Spleen (tissue), 11 donors: ENCODE data around the gene PNMA1. TPM values are rescaled to one million over a fixed set of nuclear protein-coding genes. Genes with fewer than 3 reads are reported as not detected.

Experiments used
- DNase-seq: peaks from one replicate; pipeline ENCODE4 v3.0.0-alpha.2; 2020
- H3K27ac ChIP-seq, 8 donors: fragments of 200-600 bp; sonication (generic) in 7 of 8; 1 replicate in 4 of 8; 2 replicates in 4 of 8; pipeline versions ENCODE4 v1.5.0 to v1.8.0; 2016 to 2021; ENCODE audit warnings: inconsistent platforms in 4 of 8, mild to moderate bottlenecking in 4 of 8, moderate library complexity in 1 of 8
- H3K27me3 ChIP-seq, 7 donors: fragments of 200-600 bp; sonication (generic) in 6 of 7; replicated peaks in 1 of 7; 1 replicate in 4 of 7; 2 replicates in 3 of 7; pipeline versions ENCODE4 v1.5.0 to v1.8.0; 2016 to 2021; ENCODE audit warnings: inconsistent platforms in 3 of 7, mild to moderate bottlenecking in 1 of 7
- H3K36me3 ChIP-seq, 6 donors: fragments of 200-600 bp; sonication (generic) in 5 of 6; 1 replicate in 4 of 6; 2 replicates in 2 of 6; pipeline versions ENCODE4 v1.5.0 to v1.8.0; 2016 to 2021; ENCODE audit warnings: inconsistent platforms in 2 of 6
- H3K4me1 ChIP-seq, 6 donors: fragments of 200-600 bp; sonication (generic) in 5 of 6; 1 replicate in 3 of 6; 2 replicates in 3 of 6; pipeline versions ENCODE4 v1.5.0 to v1.8.0; 2016 to 2021; ENCODE audit warnings: inconsistent platforms in 3 of 6
- H3K4me3 ChIP-seq, 8 donors: fragments of 200-600 bp; sonication (generic) in 7 of 8; 1 replicate in 4 of 8; 2 replicates in 4 of 8; pipeline versions ENCODE4 v1.5.0 to v1.8.0; 2016 to 2021; ENCODE audit warnings: inconsistent platforms in 4 of 8, mild to moderate bottlenecking in 4 of 8, moderate library complexity in 2 of 8
- H3K9me3 ChIP-seq, 8 donors: fragments of 200-600 bp; sonication (generic) in 7 of 8; 1 replicate in 4 of 8; 2 replicates in 4 of 8; pipeline versions ENCODE4 v1.5.0 to v1.8.0; 2016 to 2021; ENCODE audit warnings: inconsistent platforms in 4 of 8
- POLR2A ChIP-seq, 3 donors: fragments of 450-650 bp; IDR thresholded peaks; one replicate each; pipeline ENCODE4 v1.5.1; 2017; ENCODE audit warnings: antibody characterized with exemption in 3 of 3, mild to moderate bottlenecking in 1 of 3
- POLR2AphosphoS5 ChIP-seq, 3 donors: sonication (generic); formaldehyde crosslinking; IDR thresholded peaks; one replicate each; pipeline ENCODE4 v1.5.1; 2017; ENCODE audit warnings: antibody characterized with exemption in 3 of 3
- whole genome bisulfite sequencing, 5 donors: extraction: QIAGEN DNeasy Blood & Tissue Kit in 3 of 5; methylation state at CpG; one replicate each; pipeline versions ENCODE4 v1.1.5 to v1.1.7; 2013 to 2018; 5-methylcytosine and 5-hydroxymethylcytosine counted together
- intact Hi-C: fragments of 100-400 bp; cut with DNase I; formaldehyde crosslinking; loops from one replicate; pipeline ENCODE4 v1.15.0; 2023; ENCODE audit warnings: low total_unique reads
- polyA plus RNA-seq, 3 donors: library from polyadenylated mRNA; stranded (reverse); fragments of 200-250 nt; gene quantifications; one replicate each; pipeline ENCODE4 v1.2.1, GENCODE V29; 2013
- total RNA-seq, 7 donors: library from RNA; depleted of rRNA in 3 of 7; stranded (reverse); fragments of >200 nt in 3 of 7; fragmentation: NEBNext Ultra II Directional in 4 of 7; extraction: Animal tissue kit (Norgen Biotek cat#: 25700) in 4 of 7; gene quantifications; one replicate each; pipeline versions ENCODE4 v1.1.0 to v1.2.1, GENCODE V29; 2016 to 2021
- TF ChIP-seq, protein P1 (sequence below), 11 experiments: fragments of 200-600 bp in 7 of 11; fragments of 450-650 bp in 4 of 11; sonication (generic) in 4 of 11; IDR thresholded peaks in 8 of 11; conservative IDR thresholded peaks in 3 of 11; 1 replicate in 7 of 11; 2 replicates in 4 of 11; pipeline versions ENCODE4 v1.4.0 to v1.8.0; 2016 to 2021; ENCODE audit warnings: antibody characterized with exemption in 11 of 11, inconsistent platforms in 4 of 11, mild to moderate bottlenecking in 1 of 11
- donor health status: healthy with polysubstance abuse.
- donor health status: DM: no; HTN: no; CAD: no; lungs with moderate emphysema.
- donor health status: DM: no; HTN: no; CAD: no.
- donor health status: Bipolar disorder and iron deficiency.
- donor health status: healthy.
- donor health status: DM: no; HTN: no; CAD: no.
- donor health status: DM: yes; HTN: yes; CAD: no.

The PNMA1 gene
- total and polyA plus RNA-seq, 10 donors, result 13.1 to 31.8 (median 22.2) TPM

DNA sequence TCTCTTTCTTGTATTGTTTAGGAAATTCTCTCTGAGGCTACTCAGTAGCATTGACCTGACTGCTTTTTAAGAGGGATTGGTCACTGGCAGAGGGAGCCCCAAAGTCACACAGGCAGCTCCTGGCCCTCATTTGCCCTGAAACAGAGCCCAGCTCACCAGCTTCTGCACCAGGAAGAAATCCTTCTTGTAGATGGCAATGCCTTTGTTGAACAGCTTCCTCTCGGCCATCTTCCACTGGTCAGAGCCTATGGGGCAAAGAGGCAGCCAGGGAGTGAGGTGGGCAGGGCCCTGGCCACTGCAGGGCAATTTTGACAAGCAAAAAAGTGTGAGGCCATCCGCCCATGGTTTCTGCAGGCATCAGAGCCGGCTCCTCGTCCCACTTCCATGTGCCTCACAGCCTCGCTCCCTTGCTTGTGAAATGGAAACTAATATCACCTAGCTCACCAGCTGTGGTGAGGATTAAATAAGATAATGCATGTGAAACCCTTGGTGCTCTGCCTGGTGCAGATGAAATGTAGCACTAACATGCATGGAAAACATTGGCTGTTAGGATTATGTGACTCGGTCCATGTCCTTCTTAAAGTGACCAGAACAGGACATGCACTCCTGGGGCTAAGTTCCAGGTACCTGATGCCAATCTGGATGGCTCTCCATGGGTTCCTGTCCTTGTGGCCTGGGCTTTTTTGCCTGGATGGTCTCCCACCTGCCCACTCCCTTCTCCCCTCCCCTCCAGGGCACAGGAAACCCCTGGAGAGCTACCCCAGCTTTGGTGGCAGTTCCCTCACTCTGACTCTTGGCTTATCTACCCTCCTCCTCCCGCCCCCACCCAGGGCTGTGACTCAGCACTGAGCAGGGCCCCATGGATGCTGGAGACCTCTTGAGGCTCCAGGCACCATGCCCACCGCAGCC, 11.2 kb upstream of the PNMA1 start:
- WGBS, 5 donors, result 77 to 84% (median 81%) methylated on average over 8 of the region's 8 CpGs
- Histone ChIP-seq H3K9me3 (no peaks in the 10 kb centered on the region), H3K36me3 (peaks cover 7 to 100% (median 88%) of the 10 kb centered on the region in 6 donors), H3K4me1 (peaks cover 30 to 85% (median 69%) of the 10 kb centered on the region in 6 donors), H3K27me3 (no peaks in the 10 kb centered on the region), H3K27ac (peak overlapping the region; percentile 42 to 82 (median 72)), H3K4me3 (no peak overlapping the region)
- intact Hi-C loops, result loop anchor here (5.0 kb wide), 1 partner anchor 102 kb away; no protein-coding TSS in a partner anchor
- DNase-seq, result no peak
- TF ChIP-seq POLR2AphosphoS5 (IDR thresholded peaks at IDR 0.05) (no peak), POLR2A (IDR thresholded peaks at IDR 0.05) (no peak)
- TF ChIP-seq, protein P1, sequence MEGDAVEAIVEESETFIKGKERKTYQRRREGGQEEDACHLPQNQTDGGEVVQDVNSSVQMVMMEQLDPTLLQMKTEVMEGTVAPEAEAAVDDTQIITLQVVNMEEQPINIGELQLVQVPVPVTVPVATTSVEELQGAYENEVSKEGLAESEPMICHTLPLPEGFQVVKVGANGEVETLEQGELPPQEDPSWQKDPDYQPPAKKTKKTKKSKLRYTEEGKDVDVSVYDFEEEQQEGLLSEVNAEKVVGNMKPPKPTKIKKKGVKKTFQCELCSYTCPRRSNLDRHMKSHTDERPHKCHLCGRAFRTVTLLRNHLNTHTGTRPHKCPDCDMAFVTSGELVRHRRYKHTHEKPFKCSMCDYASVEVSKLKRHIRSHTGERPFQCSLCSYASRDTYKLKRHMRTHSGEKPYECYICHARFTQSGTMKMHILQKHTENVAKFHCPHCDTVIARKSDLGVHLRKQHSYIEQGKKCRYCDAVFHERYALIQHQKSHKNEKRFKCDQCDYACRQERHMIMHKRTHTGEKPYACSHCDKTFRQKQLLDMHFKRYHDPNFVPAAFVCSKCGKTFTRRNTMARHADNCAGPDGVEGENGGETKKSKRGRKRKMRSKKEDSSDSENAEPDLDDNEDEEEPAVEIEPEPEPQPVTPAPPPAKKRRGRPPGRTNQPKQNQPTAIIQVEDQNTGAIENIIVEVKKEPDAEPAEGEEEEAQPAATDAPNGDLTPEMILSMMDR (IDR thresholded peaks at IDR 0.05 in 8 of 11, conservative IDR thresholded peaks at IDR 0.05 in 3 of 11), result no peak

GRCh38 chr14:73724696-73725095, 10.5 kb upstream of the PNMA1 start:
- no peak for DNase-seq

DNA sequence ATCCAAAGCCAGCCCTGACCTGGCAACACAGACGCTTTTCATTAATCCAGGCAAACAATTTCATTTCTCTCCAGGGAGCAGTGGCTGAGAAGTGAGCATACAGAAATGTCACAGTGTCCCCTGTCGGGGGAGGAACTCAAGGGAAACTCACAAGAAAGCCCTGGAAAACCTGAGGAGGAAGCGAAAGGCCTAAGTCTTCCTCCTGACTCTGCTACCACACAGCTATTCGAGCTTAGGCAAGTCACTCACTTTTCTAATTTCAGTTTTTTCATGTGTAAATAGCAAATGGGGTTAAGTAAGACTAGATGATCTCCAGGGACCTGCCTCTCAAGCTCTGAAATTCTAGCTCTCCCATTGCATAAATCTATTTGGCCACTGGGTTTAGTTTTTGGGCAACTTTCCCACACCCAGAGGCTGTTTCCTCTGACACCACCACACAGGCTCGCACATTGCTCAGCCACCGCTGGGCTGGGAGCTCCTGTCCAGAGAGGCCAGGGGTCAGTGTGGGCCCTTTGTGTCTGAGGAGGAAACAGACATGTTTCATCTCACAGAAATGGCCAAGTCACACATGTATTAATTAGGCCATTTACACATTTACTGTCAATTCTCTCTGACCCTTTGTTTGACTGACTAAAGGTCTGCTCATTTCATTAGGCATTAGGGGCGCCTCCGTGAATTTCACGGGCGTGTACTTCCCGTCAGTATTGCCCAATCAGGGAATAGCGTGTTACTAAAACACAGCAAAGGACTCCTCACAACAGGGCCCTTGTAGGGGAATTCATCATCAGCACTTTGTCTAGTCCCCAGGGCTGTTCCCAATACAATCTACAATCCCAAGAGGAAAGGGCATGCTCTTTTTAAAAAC, 9.8 kb upstream of the PNMA1 start:
- TF ChIP-seq, protein P1 (IDR thresholded peaks at IDR 0.05 in 8 of 11, conservative IDR thresholded peaks at IDR 0.05 in 3 of 11), result peak in 3 of 11 experiments; percentile 11 to 30 (median 22)
- TF ChIP-seq POLR2A (IDR thresholded peaks at IDR 0.05) (no peak), POLR2AphosphoS5 (IDR thresholded peaks at IDR 0.05) (peak in 2 of 3 donors; percentile 51 to 59)
- DNase-seq, result no peak
- Histone ChIP-seq H3K27me3 (no peaks in the 10 kb centered on the region), H3K4me3 (no peak overlapping the region), H3K36me3 (peaks cover 7 to 100% (median 91%) of the 10 kb centered on the region in 6 donors), H3K9me3 (no peaks in the 10 kb centered on the region), H3K27ac (peak overlapping the region; percentile 42 to 82 (median 72)), H3K4me1 (peaks cover 28 to 71% (median 60%) of the 10 kb centered on the region in 6 donors)
- intact Hi-C loops, result no loop called here
- WGBS, 5 donors, result 36 to 82% (median 49%) methylated on average over 12 of the region's 12 CpGs

More at GRCh38 chr14:73724696-73725095, 10.5 kb upstream of the PNMA1 start:
- WGBS, 5 donors, result 79 to 98% (median 93%) methylated on average over 2 of the region's 2 CpGs
- intact Hi-C loops, result loop anchor here (5.0 kb wide), 1 partner anchor 103 kb away; no protein-coding TSS in a partner anchor
- Histone ChIP-seq H3K36me3 (peaks cover 7 to 100% (median 91%) of the 10 kb centered on the region in 6 donors), H3K27ac (peak overlapping the region; percentile 42 to 82 (median 72)), H3K4me3 (no peak overlapping the region), H3K9me3 (no peaks in the 10 kb centered on the region), H3K27me3 (no peaks in the 10 kb centered on the region), H3K4me1 (peaks cover 30 to 78% (median 66%) of the 10 kb centered on the region in 6 donors)
- TF ChIP-seq, protein P1 (IDR thresholded peaks at IDR 0.05 in 8 of 11, conservative IDR thresholded peaks at IDR 0.05 in 3 of 11), result no peak
- no peak for TF ChIP-seq POLR2AphosphoS5 (IDR thresholded peaks at IDR 0.05)
- TF ChIP-seq POLR2A (IDR thresholded peaks at IDR 0.05), result no peak
